Medulla oblongata (tissue), 1 donor: ENCODE results near the gene AMTN.

Experiments
- DNase-seq: peaks from one replicate; pipeline ENCODE4 v3.0.0-alpha.2; 2015; ENCODE audit errors: extremely low spot score

The AMTN gene

DNA sequence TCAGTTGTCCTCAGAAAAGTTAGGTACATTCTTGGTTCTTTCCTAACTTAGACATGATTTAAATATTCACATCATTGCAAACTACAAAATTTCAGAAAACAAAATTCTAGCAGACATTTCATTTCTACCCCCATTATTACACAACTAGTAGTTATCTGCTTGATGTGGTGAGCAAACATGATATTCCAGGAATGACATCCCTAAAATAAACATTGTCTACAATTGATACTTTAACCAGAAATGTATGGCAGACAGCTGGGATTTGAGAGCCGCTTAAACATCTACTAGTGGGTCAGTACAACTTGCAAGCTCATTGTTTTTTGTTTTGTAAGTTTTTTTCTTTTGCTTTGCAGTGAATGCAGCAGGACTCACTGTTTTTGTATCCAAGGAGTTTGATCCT lies 41.6 kb downstream of the AMTN start:
- DNase-seq: no peak

DNA sequence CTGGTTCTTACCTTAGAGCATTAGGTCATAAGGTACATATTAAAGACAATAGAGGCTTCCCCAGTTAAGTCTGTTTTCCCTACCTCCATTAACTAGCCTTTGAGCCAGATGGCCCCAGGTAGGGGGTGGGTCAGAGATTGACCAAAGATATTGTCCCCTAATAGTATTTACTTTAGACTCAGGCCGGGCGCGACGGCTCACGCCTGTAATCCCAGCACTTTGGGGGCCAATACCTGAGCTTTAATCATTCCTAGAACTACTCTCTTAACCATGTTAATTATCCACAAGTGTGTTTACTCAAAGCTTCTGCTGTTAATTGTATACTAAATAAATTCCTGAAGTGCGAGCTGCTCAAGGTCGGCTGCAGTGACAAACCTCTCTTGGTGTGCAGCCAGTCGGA lies 45.7 kb downstream of the AMTN start:
- DNase-seq: no peak

- no peak for DNase-seq
Observed at GRCh38 chr4:70570796-70571195, 52.4 kb downstream of the AMTN start.

DNA sequence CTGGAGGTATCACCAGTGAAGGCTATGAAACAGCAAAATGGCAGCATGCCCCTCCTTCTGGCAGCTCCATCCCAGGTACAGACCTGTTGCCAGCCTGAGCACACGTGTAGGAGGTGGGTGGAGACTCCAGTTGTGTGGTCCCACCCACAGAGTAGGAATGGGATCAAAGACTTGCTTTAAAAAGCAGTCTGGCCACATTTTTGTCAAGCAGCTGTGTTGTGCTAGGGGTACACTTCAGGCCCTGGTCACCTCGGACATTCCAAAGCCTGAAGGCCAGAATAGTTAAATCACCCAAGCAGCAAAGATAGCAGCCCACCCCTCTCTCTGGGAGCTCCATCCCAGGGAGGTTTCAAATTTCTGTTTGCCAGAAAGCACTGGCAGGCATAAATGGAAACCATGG lies 53.4 kb downstream of the AMTN start:
- DNase-seq: no peak

DNA sequence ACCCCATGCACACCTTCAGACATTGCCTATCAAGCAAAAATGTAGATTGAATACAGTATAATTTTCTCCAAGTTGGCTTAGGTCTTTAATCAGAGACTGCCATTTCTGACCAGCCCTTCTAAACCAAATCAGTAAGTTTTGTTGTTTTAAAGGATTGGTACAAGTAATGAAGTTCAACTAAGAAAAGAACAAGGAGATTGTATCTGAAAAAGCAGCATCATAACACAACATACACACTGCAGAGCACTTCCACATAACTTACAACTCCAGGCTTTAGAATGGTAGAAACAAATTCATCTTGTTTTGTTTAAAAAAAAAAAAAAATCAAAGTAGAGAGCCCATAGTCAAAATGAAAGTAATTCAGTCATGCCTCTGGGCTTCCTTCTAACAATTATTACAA lies 57.6 kb downstream of the AMTN start:
- no peak for DNase-seq

GRCh38 chr4:70577220-70577927 lies 59.0 kb downstream of the AMTN start:
- DNase-seq: no peak

DNA sequence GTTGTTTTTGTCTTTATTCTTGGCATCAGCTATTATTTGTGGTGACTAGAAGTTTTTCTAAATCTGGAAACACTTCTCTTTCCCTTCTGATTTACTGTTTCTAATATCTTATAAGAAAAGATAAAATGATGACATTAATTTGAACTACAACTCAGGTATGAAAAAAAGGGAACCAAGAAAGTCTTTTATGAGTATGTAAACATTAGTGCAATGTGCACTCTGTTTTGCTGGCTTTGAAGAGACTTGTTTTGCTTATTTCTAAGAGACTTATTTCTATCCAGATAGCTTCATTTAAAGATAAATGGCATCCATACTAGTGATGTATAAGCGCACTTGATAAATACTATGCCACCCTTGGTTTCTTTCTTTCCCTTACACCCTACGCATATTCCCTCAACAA lies 63.6 kb downstream of the AMTN start:
- no peak for DNase-seq
